ENCODE results near the gene TMEM139.

The TMEM139 gene

GRCh38 chr7:143316492-143316891 lies 31.7 kb downstream of the TMEM139 start:
- no peaks in the 10 kb centered on the region for H3K79me2 ChIP-seq (ENCODE audit: low read length)
- H3K9me3 ChIP-seq (replicated peaks; ENCODE audit: insufficient read depth, low read length): no peaks in the 10 kb centered on the region
- H3K4me3 ChIP-seq (ENCODE audit: low read length): no peak overlapping the region
- no peaks in the 10 kb centered on the region for H4K20me1 ChIP-seq (ENCODE audit: insufficient read depth, low read length)
- DNase-seq: no peak
- H3K9me2 ChIP-seq (replicated peaks; ENCODE audit: insufficient read depth, low read length): no peaks in the 10 kb centered on the region
- no peaks in the 10 kb centered on the region for H3K27me3 ChIP-seq (replicated peaks; ENCODE audit: insufficient read depth, low read length)
- no peaks in the 10 kb centered on the region for H3F3A ChIP-seq (ENCODE audit: insufficient read depth, low read length)
- no peak overlapping the region for H3K27ac ChIP-seq (ENCODE audit: low read length)
- H3K4me1 ChIP-seq (ENCODE audit: low read length): no peaks in the 10 kb centered on the region
- H3K4me2 ChIP-seq (ENCODE audit: low read depth, low read length): no peak overlapping the region
- TF ChIP-seq EZH2phosphoT487 (IDR thresholded peaks at IDR 0.05; ENCODE audit: low read length): no peak
- no peak for TF ChIP-seq EZH2 (optimal IDR thresholded peaks at IDR 0.05; ENCODE audit: low read depth, low read length)
- no peak for TF ChIP-seq CTCF (IDR thresholded peaks at IDR 0.05; ENCODE audit: low read length)
- no peak overlapping the region for H2AFZ ChIP-seq (ENCODE audit: low read length)
- no peaks in the 10 kb centered on the region for H3K36me3 ChIP-seq (replicated peaks; ENCODE audit: insufficient read depth, low read length)
- no peak overlapping the region for H3K9ac ChIP-seq (ENCODE audit: low read length)

GRCh38 chr7:143318661-143319060 lies 33.9 kb downstream of the TMEM139 start:
- Histone ChIP-seq H3K4me1 (ENCODE audit: low read length) (no peaks in the 10 kb centered on the region), H3K4me3 (ENCODE audit: low read length) (no peak overlapping the region), H3K79me2 (ENCODE audit: low read length) (no peaks in the 10 kb centered on the region), H3K27me3 (replicated peaks; ENCODE audit: insufficient read depth, low read length) (no peaks in the 10 kb centered on the region), H3K9me2 (replicated peaks; ENCODE audit: insufficient read depth, low read length) (no peaks in the 10 kb centered on the region), H3K9ac (ENCODE audit: low read length) (no peak overlapping the region), H3F3A (ENCODE audit: insufficient read depth, low read length) (no peaks in the 10 kb centered on the region), H2AFZ (ENCODE audit: low read length) (no peak overlapping the region), H3K4me2 (ENCODE audit: low read depth, low read length) (no peak overlapping the region), H3K27ac (ENCODE audit: low read length) (no peak overlapping the region), H3K9me3 (replicated peaks; ENCODE audit: insufficient read depth, low read length) (no peaks in the 10 kb centered on the region), H4K20me1 (ENCODE audit: insufficient read depth, low read length) (no peaks in the 10 kb centered on the region), H3K36me3 (replicated peaks; ENCODE audit: insufficient read depth, low read length) (no peaks in the 10 kb centered on the region)
- TF ChIP-seq CTCF (IDR thresholded peaks at IDR 0.05; ENCODE audit: low read length) (no peak), EZH2phosphoT487 (IDR thresholded peaks at IDR 0.05; ENCODE audit: low read length) (no peak), EZH2 (optimal IDR thresholded peaks at IDR 0.05; ENCODE audit: low read depth, low read length) (no peak)
- DNase-seq: no peak

- DNase-seq: no peak
- no peaks in the 10 kb centered on the region for H4K20me1 ChIP-seq (ENCODE audit: insufficient read depth, low read length)
- no peak overlapping the region for H3K27ac ChIP-seq (ENCODE audit: low read length)
- H3K9ac ChIP-seq (ENCODE audit: low read length): no peak overlapping the region
- no peak for TF ChIP-seq EZH2 (optimal IDR thresholded peaks at IDR 0.05; ENCODE audit: low read depth, low read length)
- no peak for TF ChIP-seq CTCF (IDR thresholded peaks at IDR 0.05; ENCODE audit: low read length)
- no peak for TF ChIP-seq EZH2phosphoT487 (IDR thresholded peaks at IDR 0.05; ENCODE audit: low read length)
- no peaks in the 10 kb centered on the region for H3F3A ChIP-seq (ENCODE audit: insufficient read depth, low read length)
- no peak overlapping the region for H3K4me2 ChIP-seq (ENCODE audit: low read depth, low read length)
- no peaks in the 10 kb centered on the region for H3K27me3 ChIP-seq (replicated peaks; ENCODE audit: insufficient read depth, low read length)
- no peaks in the 10 kb centered on the region for H3K9me3 ChIP-seq (replicated peaks; ENCODE audit: insufficient read depth, low read length)
- H3K4me1 ChIP-seq (ENCODE audit: low read length): no peaks in the 10 kb centered on the region
- no peak overlapping the region for H2AFZ ChIP-seq (ENCODE audit: low read length)
- no peak overlapping the region for H3K4me3 ChIP-seq (ENCODE audit: low read length)
- no peaks in the 10 kb centered on the region for H3K9me2 ChIP-seq (replicated peaks; ENCODE audit: insufficient read depth, low read length)
- H3K79me2 ChIP-seq (ENCODE audit: low read length): no peaks in the 10 kb centered on the region
- no peaks in the 10 kb centered on the region for H3K36me3 ChIP-seq (replicated peaks; ENCODE audit: insufficient read depth, low read length)
Observed at GRCh38 chr7:143320620-143321019, 35.9 kb downstream of the TMEM139 start.

All from MM.1S (cell line).